ENCODE data around the gene GPC3.

Gene GPC3

DNA sequence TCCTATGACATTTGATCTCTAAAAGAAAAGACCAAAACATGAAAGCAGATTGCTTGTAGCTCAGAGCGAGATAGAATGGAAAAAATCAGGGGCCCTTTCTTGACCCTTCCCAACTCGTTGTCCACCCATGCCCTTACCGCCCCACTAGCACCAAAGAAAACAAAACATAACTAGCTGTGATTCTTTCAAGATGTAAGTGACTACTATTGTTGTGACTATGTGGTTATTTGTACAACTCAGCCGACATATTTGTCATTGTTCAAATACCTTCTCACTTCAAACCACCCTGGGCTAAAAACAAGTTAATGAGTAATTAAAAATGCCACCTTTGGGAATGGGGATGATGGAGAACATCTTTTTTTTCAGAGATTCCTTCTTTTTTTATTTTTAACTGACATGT is 399.0 kb downstream of the GPC3 start:
- DNase-seq = peak; percentile 41

DNA sequence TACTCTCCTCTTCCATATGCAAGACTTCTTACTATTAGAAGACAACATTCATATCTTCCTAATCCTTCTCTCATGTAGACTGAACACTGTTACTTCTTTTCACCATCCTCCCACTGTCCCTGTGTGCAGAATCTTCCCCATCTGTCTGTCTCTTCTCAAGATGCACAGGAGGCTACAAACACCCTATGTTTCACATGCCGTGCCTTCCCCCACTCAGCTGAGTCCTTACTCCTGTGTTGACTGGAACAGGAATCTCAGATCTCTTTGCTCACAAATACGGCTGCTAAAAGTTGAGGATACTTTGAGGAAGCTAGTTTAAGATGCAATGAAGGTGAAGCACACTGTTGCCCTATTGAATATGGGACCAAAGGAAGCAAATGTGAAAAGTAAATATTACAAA is 401.6 kb downstream of the GPC3 start:
- DNase-seq = no peak

- DNase-seq = no peak
Measured at GRCh38 chrX:133580625-133581024, 404.8 kb downstream of the GPC3 start.

DNA sequence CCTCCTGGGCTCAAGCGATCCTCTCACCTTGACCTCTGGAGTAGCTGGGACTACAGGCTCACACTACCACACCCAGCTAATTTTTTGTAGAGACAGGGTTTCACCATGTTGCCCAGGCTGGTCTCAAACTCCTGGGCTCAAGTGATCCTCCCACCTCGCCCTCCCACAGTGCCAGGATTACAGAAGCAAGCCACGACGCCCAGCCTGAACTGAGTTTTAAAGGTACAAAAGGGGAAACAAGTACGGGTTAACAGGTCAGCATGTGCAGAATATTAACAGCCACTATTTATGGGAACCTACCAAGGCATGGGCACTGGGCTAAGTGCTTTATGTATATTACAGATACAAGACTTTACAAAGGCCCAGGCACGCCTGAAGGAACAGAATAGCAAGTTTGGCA is 405.8 kb downstream of the GPC3 start:
- no peak for DNase-seq

GRCh38 chrX:133576876-133577275 is 408.5 kb downstream of the GPC3 start:
- DNase-seq = no peak

GRCh38 chrX:133575501-133576136 is 409.8 kb downstream of the GPC3 start:
- DNase-seq = no peak

- peak; percentile 19 for DNase-seq
Measured at GRCh38 chrX:133574716-133575115, 410.7 kb downstream of the GPC3 start.

DNA sequence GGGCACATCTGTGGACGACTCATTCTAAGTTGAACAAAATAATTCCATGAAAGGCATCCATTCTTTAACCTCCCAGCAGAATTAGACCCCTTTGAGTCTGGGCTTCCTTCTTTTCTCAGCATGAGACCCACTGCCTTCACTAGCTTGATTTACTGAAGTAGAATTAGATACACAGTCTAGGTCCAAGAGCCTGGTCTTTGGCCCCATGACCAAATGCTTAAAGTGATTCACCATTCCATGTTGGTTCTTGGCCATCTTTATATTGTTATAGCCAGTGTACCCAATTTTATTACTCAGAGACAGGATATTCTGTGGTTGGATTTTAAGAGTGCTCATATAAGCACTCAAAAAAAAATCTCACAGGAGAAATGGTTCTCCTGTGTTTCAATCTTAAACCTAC is 414.8 kb downstream of the GPC3 start:
- no peak for DNase-seq

GRCh38 chrX:133569217-133569616 is 416.2 kb downstream of the GPC3 start:
- no peak for DNase-seq

- no peak for DNase-seq
Measured at GRCh38 chrX:133568109-133568508, 417.3 kb downstream of the GPC3 start.

GRCh38 chrX:133566876-133567275 is 418.5 kb downstream of the GPC3 start:
- DNase-seq = no peak

DNA sequence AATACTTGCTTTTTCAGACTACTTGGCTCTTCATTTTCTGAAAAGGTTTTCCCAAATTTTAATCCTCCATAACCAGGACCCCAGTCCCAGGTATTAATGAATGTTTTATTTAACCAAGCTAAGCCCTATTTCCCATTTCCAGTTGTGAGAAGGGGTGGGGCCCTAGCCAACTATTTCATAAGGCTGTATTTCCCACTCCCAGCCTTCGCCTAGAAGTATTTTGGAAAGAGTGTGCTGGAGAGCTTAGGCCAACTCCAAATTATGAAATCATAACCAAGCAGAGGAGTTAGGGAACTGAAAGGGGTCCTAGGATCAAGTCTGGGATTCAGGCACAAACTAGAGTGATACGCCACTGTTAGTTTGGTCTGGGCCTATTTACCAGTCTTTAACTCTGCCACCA is 421.7 kb downstream of the GPC3 start:
- no peak for DNase-seq

DNA sequence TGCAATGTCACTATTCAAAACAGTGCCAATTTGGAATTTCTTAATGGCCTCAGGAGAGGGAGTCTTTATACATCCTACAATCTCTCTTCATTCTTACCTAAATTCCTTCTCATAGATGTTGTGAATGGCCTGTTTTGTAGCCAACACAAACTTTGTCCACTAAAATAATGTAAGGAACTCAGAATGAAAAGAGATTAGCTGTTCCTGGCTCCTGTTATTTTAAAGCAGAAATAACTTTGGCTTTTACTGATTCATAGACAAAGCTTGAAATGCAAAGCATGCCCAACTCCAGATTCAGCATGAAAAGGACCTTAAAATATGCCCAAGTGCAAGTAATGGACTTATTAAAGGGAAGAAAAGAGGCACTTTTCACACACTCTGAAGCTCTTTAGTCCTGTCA is 424.1 kb downstream of the GPC3 start:
- DNase-seq = no peak

DNA sequence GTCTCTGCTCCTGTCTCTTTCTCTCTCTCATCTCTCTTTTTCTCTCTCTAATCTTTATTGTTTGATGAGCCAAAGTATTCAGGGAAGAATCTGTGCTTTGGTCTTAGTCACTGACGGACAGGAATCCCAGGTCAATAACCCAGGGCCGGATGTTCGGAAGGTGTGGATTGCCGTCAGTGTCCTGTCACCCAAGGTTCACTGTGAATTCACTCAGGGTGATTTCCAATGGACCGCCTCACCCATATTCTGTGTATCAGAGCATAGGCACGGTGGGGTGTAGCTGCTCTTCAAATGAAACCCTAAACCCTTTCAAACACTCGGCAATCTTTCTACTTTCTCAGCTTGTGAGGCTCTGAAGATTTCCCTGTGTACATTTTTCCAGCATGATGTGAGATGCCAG is 425.5 kb downstream of the GPC3 start:
- DNase-seq = peak; percentile 9

GRCh38 chrX:133555782-133556458 is 429.5 kb downstream of the GPC3 start:
- no peak for DNase-seq

DNA sequence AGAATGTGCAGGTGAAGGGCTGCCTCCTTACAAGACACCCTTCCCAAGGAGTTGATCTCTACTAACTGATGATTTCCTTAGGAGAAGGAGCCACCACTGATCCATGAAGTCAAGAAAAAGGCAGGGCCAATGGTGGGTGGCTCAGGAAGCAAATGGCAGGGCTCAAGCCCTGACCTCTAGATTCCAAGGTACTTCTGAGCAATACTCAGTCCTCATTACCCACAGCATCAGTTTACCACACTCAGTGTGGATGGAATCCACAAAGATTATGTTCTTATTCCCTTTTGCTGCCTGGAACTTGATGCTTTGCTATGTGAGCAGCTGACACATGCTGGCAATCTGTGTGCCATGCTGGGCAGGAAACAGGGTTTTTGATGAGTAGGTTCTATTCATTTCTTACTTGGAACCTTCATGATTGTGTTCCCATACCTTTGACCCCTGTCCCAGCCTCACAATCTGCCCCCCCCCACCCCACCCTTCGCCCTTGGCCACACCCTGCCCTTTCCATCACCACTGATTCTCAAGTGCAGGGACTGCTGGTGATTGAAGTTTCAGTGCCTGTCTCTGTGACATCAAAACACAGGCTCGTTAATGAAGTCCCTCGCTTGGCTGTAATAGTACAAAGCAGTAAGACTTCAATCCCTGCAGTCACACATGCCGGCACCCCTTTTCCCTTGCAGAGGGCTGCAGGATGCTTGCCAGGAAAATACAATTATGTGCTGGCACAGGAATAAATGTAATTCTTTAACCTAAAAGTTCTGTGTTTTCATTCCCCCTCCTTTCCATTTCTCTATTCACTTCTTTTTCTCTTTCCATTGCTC is 434.5 kb downstream of the GPC3 start:
- DNase-seq = no peak

GRCh38 chrX:133549295-133549933 is 436.0 kb downstream of the GPC3 start:
- no peak for DNase-seq

- no peak for DNase-seq
Measured at GRCh38 chrX:133546441-133546840, 439.0 kb downstream of the GPC3 start.

DNA sequence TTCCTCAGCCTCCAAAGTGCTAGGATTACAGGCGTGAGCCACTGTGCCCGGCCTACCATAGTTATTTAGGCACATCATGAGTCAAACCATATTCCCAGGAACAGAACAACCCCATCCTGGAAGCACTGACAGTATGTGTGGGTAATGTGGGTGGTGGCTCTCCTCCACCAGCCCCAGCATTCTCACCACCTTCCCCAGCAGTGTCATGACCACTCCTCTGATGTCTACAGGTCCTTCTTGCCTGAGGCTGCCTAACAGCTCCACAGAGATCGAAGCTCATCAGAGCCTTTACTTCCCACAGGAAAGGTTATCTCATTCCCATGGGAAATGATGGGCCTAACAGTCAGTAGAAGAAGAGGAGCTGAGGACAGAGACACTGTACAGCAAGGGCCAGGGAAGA is 440.6 kb downstream of the GPC3 start:
- no peak for DNase-seq

DNA sequence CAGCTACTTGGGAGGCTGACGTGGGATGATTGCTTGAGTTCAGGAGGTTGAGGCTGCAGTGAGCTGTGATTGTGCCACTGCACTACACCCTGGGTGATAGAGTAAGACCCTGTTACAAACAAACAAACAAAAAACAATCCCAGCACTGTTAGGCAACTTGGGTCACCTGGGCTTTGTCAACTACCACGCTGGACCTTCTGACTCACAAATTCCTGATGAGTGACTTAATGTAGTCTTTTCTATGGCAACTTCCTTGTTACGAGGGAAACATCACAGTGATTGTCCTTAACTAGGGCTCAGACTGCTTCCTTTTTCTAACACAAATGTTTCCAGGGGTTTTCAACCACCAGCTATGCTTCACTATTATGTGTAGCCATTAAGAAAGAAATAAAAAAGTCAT is 441.3 kb downstream of the GPC3 start:
- peak; percentile 75 for DNase-seq

DNA sequence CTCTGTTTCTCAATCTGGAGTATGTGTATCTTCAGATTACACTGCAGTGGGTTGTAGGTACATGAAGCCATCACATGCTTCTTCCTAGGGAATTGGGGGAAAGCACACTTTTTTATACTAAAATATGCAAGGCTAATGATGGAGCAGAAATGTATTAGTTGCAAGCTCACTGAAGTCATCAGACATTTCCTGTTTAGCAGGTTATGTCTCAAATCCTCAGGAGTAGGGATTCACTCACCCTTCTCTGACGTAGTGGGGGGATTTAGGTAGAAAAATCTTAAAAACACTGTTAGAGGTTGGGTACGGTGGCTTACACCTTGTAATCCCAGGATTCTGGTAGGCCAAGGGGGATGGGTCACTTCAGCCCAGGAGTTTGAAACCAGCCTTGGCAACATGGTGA is 441.7 kb downstream of the GPC3 start:
- DNase-seq = no peak

GRCh38 chrX:133542476-133542875 is 442.9 kb downstream of the GPC3 start:
- DNase-seq = no peak

DNA sequence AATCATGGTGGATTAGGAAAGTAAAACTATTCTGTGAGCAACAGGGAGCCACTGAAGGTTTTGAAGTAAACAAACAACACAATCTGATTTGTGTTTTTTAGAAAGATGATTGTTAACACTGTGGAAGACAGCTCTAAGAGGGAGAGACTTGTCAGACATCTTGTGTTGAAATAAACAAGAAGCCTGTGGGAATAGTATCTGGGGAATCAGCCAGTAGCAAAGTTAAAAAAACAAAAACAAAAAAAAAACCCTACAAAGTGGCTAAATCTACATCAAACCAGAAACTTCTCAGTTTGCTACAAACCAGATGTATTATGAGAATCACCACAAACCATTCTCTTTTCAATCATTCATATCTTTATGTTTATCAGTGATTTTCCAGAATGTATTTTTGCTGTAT is 444.4 kb downstream of the GPC3 start:
- no peak for DNase-seq

DNA sequence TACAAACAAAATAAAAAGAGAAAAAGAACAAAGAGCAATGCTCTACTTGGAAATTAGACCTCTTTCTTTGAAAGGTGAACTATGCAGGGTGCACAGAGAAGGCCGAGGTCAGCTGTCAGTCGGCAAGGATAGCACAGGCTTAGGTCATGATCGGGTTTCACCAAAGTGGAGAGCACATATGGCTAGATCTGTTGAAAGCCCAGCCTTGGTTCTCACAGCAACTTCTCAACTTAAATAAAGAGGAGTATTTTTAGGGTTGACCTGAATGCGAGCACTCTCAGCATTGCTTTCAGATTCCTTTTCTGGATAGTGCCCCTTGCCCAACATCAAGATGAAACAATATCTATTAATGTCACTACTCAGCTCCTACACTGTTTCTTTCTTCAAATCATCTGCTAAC is 447.2 kb downstream of the GPC3 start:
- DNase-seq = no peak

Data from kidney glomerular epithelial cell (primary cell).